Stomach smooth muscle (tissue), 2 donors: Measurements from ENCODE around the gene CRYBG3.

Experiments
- H3K27ac ChIP-seq: one replicate; pipeline ENCODE4 v1.7.0; 2013; ENCODE audit warnings: mild to moderate bottlenecking, low read length, inconsistent platforms
- H3K27me3 ChIP-seq, 2 donors: one replicate each; pipeline ENCODE4 v1.7.0; 2013; ENCODE audit warnings: low read length in 2 of 2; ENCODE audit not compliant: insufficient read depth in 2 of 2, control insufficient read depth in 1 of 2
- H3K36me3 ChIP-seq, 2 donors: one replicate each; pipeline ENCODE4 v1.7.0; 2013; ENCODE audit warnings: low read length in 2 of 2; ENCODE audit not compliant: control insufficient read depth in 2 of 2, insufficient read depth in 2 of 2
- H3K4me1 ChIP-seq: one replicate; pipeline ENCODE4 v1.7.0; 2013; ENCODE audit warnings: low read length; ENCODE audit not compliant: control insufficient read depth, insufficient read depth
- H3K4me3 ChIP-seq, 2 donors: one replicate each; pipeline ENCODE4 v1.7.0; 2013; ENCODE audit warnings: low read length in 2 of 2
- H3K9ac ChIP-seq, 2 donors: one replicate each; pipeline ENCODE4 v1.7.0; 2013; ENCODE audit warnings: low read length in 2 of 2, mild to moderate bottlenecking in 1 of 2
- H3K9me3 ChIP-seq, 2 donors: one replicate each; pipeline ENCODE4 v1.7.0; 2013; ENCODE audit warnings: low read length in 2 of 2; ENCODE audit not compliant: control insufficient read depth in 2 of 2
- donor health status: healthy.
- donor health status: Pancreatic carcinoma.

CRYBG3 gene

GRCh38 chr3:97835761-97836160 lies 13.9 kb downstream of the CRYBG3 start:
- H3K27me3 ChIP-seq, result no peaks in the 10 kb centered on the region
- no peak overlapping the region for H3K4me3 ChIP-seq
- H3K9me3 ChIP-seq, result no peaks in the 10 kb centered on the region
- no peaks in the 10 kb centered on the region for H3K4me1 ChIP-seq
- H3K36me3 ChIP-seq, result no peaks in the 10 kb centered on the region
- H3K27ac ChIP-seq, result no peak overlapping the region
- H3K9ac ChIP-seq, result no peak overlapping the region

- Histone ChIP-seq H3K4me3 (no peak overlapping the region), H3K9me3 (no peaks in the 10 kb centered on the region), H3K9ac (no peak overlapping the region), H3K4me1 (peaks cover 3% of the 10 kb centered on the region), H3K27me3 (no peaks in the 10 kb centered on the region), H3K36me3 (no peaks in the 10 kb centered on the region), H3K27ac (no peak overlapping the region)
Measured at GRCh38 chr3:97838393-97838792, 16.6 kb downstream of the CRYBG3 start.

DNA sequence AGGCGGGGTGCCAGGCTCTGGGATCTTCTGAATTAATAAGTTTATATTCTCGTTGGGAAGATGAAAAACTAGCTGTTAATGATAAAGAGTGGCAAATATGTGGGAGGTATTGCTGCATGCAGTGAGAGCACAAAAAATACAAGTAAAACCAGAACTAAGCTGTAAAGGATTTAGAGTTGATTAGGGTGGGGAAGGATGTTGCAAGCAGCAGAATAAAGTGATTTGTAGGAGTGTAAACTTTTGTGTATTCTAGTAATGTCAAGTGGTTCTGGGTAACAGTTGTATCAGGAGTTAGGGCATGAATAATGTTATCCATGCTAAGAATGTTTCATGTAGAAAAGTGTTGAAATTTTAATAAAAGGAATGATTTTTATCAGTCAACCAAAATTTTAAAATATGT lies 18.1 kb downstream of the CRYBG3 start:
- peaks cover 3% of the 10 kb centered on the region for H3K4me1 ChIP-seq
- H3K27ac ChIP-seq, result no peak overlapping the region
- no peak overlapping the region for H3K4me3 ChIP-seq
- H3K9me3 ChIP-seq, result no peaks in the 10 kb centered on the region
- no peak overlapping the region for H3K9ac ChIP-seq
- no peaks in the 10 kb centered on the region for H3K36me3 ChIP-seq
- H3K27me3 ChIP-seq, result no peaks in the 10 kb centered on the region

DNA sequence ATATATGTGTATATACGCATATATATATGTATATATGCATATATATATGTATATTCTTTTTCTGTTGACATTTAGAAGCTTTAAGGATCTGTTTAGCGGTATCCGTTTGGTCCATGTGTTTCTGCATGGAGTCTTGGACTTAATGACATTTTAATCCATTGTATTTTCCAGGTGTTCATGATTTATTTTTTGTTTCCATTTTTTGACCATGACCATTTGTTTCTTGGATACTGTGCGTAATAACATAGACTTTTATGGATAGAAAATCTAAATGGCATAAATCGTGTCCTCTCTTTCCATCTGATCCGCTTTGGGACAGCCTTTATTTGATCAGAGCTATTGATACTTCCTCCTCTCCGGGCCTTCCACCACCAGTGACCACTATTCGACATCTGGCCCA lies 19.5 kb downstream of the CRYBG3 start:
- Histone ChIP-seq H3K4me3 (no peak overlapping the region), H3K27ac (no peak overlapping the region), H3K4me1 (peaks cover 3% of the 10 kb centered on the region), H3K27me3 (no peaks in the 10 kb centered on the region), H3K9me3 (no peaks in the 10 kb centered on the region), H3K36me3 (no peaks in the 10 kb centered on the region), H3K9ac (no peak overlapping the region)

- H3K9me3 ChIP-seq, result no peaks in the 10 kb centered on the region
- H3K9ac ChIP-seq, result no peak overlapping the region
- H3K27ac ChIP-seq, result no peak overlapping the region
- no peaks in the 10 kb centered on the region for H3K27me3 ChIP-seq
- H3K4me3 ChIP-seq, result no peak overlapping the region
- H3K4me1 ChIP-seq, result peaks cover 3% of the 10 kb centered on the region
- peaks cover 0 to 3% of the 10 kb centered on the region in 2 donors for H3K36me3 ChIP-seq
Measured at GRCh38 chr3:97841956-97842355, 20.1 kb downstream of the CRYBG3 start.

GRCh38 chr3:97848779-97849178 lies 27.0 kb downstream of the CRYBG3 start:
- H3K27me3 ChIP-seq, result no peaks in the 10 kb centered on the region
- no peaks in the 10 kb centered on the region for H3K9me3 ChIP-seq
- no peaks in the 10 kb centered on the region for H3K4me1 ChIP-seq
- H3K4me3 ChIP-seq, result no peak overlapping the region
- no peak overlapping the region for H3K9ac ChIP-seq
- H3K27ac ChIP-seq, result no peak overlapping the region
- peaks cover 0 to 6% of the 10 kb centered on the region in 2 donors for H3K36me3 ChIP-seq

DNA sequence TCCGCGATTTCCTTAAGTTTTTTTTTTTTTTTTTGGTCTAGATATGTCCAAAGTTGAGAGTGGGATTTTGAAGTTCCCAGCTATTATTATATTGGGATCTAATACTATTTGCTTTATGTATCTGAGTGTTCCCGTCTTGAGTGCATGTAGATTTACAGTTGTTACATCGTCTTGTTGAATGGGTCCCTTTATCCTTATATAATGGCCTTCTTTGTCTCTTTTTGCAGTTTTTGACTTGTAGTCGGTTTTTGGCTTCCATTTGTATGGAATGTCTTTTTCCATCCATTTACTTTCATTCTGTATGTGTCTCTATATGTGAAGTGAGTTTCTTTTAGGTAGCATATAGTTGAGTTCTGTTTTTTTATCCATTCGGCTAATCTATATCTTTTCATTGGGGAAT lies 35.6 kb downstream of the CRYBG3 start:
- Histone ChIP-seq H3K9ac (no peak overlapping the region), H3K4me3 (no peak overlapping the region)

GRCh38 chr3:97860364-97860763 lies 38.6 kb downstream of the CRYBG3 start:
- Histone ChIP-seq H3K4me3 (no peak overlapping the region), H3K27ac (no peak overlapping the region), H3K9ac (no peak overlapping the region), H3K27me3 (no peaks in the 10 kb centered on the region), H3K36me3 (no peaks in the 10 kb centered on the region), H3K9me3 (no peaks in the 10 kb centered on the region), H3K4me1 (no peaks in the 10 kb centered on the region)

More for the DNA sequence above, 35.6 kb downstream of the CRYBG3 start:
- H3K27me3 ChIP-seq, result no peaks in the 10 kb centered on the region
- no peaks in the 10 kb centered on the region for H3K9me3 ChIP-seq
- H3K27ac ChIP-seq, result no peak overlapping the region
- H3K4me1 ChIP-seq, result no peaks in the 10 kb centered on the region
- no peaks in the 10 kb centered on the region for H3K36me3 ChIP-seq

- Histone ChIP-seq H3K9me3 (no peaks in the 10 kb centered on the region), H3K4me1 (no peaks in the 10 kb centered on the region), H3K36me3 (no peaks in the 10 kb centered on the region), H3K9ac (no peak overlapping the region), H3K4me3 (no peak overlapping the region), H3K27ac (no peak overlapping the region), H3K27me3 (no peaks in the 10 kb centered on the region)
Measured at GRCh38 chr3:97862582-97862981, 40.8 kb downstream of the CRYBG3 start.

DNA sequence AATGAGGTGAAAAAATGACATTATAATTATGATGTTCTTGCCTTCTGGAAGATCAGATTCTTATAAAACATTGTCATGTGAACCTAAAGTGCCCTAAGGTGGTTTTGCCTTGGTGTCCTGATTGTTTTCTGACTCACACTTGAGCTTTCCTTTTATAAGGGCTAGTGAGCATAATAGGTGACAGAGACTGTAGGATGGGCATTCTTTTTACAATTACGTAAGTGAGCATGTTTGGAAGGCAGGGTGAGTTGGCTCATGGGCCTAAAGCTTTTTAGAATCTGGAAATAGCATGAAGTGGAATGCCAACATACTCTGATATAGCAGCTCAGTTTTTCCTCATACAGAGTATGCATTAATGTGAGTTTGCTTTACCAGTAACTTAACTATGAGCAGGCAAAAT lies 41.2 kb downstream of the CRYBG3 start:
- Histone ChIP-seq H3K36me3 (no peaks in the 10 kb centered on the region), H3K4me1 (no peaks in the 10 kb centered on the region)

DNA sequence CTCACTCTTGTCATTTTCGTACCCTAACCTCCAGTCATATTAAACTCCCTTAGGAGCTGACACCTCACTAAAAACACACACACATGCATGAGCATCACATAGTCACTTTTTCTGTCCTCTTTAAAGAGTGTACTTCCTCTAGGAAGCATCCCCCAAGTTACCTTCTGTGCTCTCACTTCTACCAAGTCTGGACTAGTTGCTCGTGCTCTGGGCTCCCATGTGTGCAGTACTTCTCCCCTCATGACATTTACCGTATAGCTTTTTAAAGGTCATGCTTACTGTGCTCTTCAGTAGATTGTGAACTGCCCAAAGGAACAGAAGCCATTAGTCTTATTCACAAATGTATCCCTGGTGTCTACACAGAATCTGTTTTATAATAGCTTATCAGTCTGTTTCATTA lies 42.0 kb downstream of the CRYBG3 start:
- H3K27ac ChIP-seq, result no peak overlapping the region

More for the DNA sequence above, 41.2 kb downstream of the CRYBG3 start:
- H3K27ac ChIP-seq, result no peak overlapping the region
- no peaks in the 10 kb centered on the region for H3K9me3 ChIP-seq
- no peak overlapping the region for H3K4me3 ChIP-seq
- H3K27me3 ChIP-seq, result no peaks in the 10 kb centered on the region
- no peak overlapping the region for H3K9ac ChIP-seq

More for the DNA sequence above, 42.0 kb downstream of the CRYBG3 start:
- Histone ChIP-seq H3K9ac (no peak overlapping the region), H3K27me3 (no peaks in the 10 kb centered on the region), H3K36me3 (no peaks in the 10 kb centered on the region), H3K4me3 (no peak overlapping the region), H3K9me3 (no peaks in the 10 kb centered on the region), H3K4me1 (no peaks in the 10 kb centered on the region)
